Retinal pigment epithelial cell (primary cell): Measurements from ENCODE around the gene FYTTD1.

Experiments
- DNase-seq: peaks from one replicate; pipeline ENCODE4 v3.0.0-alpha.2; 2010; ENCODE audit warnings: low read depth
- H3K4me3 ChIP-seq: 2 replicates; pipeline ENCODE4 v1.5.1; 2011; ENCODE audit warnings: mild to moderate bottlenecking, low read length, control low read depth, moderate library complexity
- TF ChIP-seq, protein P1 (sequence below): conservative IDR thresholded peaks from 2 replicates; pipeline ENCODE4 v1.5.1; 2011; ENCODE audit warnings: low read depth, low read length, control low read depth, inconsistent platforms

Gene FYTTD1

DNA sequence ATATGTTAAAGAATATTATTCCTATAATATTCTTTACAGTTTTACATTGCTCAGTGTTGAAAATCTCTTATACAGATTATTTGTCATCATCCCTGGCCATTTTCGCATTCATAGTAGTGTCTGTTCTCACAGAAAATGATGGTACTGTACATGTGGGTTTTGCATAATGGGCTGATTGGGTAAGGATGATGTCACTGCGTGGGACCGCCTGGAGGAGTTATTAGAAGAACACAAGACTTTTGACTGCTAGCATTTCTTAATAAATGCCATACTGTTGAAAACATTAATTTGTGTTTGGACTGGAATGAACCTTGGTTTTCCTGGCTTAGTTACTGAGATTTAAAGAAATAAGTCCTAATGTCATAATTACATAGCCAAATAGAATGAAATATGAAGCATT lies 61.7 kb downstream of the FYTTD1 start:
- TF ChIP-seq, protein P1, sequence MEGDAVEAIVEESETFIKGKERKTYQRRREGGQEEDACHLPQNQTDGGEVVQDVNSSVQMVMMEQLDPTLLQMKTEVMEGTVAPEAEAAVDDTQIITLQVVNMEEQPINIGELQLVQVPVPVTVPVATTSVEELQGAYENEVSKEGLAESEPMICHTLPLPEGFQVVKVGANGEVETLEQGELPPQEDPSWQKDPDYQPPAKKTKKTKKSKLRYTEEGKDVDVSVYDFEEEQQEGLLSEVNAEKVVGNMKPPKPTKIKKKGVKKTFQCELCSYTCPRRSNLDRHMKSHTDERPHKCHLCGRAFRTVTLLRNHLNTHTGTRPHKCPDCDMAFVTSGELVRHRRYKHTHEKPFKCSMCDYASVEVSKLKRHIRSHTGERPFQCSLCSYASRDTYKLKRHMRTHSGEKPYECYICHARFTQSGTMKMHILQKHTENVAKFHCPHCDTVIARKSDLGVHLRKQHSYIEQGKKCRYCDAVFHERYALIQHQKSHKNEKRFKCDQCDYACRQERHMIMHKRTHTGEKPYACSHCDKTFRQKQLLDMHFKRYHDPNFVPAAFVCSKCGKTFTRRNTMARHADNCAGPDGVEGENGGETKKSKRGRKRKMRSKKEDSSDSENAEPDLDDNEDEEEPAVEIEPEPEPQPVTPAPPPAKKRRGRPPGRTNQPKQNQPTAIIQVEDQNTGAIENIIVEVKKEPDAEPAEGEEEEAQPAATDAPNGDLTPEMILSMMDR = no peak
- DNase-seq = no peak
- H3K4me3 ChIP-seq = no peak overlapping the region

DNA sequence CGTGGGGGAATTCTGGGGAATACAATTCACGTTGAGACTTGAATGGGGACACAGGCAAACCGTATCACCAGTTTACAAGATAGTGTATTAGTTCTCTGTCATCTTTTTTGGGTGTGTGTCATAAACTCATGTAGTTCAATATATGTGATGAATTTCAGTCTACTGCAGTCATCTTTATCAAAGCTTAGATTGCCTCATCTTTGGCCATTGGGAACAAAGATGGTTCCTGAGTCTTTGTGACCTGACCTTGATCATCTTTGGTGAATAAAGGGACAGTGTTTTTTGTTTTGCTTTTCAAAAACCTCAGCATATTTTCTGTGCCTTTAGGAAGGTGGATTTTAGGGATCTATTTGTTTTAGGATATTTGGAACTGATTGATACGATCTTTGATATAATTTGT lies 64.7 kb downstream of the FYTTD1 start:
- TF ChIP-seq, protein P1 = no peak
- DNase-seq = no peak
- no peak overlapping the region for H3K4me3 ChIP-seq

DNA sequence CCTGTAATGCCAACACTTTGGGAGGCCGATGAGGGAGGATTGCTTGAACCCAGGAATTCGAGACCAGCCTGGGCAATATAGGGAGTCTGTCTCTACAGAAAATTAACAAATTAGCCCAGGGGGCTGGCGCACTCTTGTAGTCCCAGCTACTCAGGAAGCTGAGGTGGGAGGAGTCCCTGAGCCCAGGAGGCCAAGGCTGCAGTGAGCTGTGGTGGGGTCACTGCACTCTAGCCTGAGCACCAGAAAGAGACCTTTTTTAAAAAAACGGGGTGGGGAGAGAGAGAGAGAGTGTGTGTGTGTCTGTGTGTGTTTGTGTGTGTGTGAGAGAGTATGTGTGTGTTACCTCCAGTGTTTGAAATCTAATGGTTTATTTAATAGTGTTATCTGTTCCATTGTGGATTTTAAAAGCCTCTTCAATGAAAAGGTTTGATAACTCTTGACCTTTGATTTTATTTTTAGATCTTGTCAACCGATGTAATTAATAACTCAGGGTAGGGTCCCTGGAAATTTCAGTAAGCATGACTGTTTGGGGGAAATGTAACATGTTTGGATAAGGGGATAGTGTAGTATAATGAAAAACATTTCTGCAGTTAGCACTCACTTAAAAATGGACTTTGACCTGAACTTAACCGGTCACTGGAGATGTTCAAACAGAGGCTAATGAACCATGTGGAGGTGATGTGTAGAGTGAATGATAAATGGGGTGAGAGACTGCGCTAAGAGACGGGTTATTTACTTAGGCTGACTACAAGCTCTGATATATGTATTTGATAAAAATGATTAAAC lies 71.1 kb downstream of the FYTTD1 start:
- TF ChIP-seq, protein P1 = no peak
- no peak overlapping the region for H3K4me3 ChIP-seq
- no peak for DNase-seq

DNA sequence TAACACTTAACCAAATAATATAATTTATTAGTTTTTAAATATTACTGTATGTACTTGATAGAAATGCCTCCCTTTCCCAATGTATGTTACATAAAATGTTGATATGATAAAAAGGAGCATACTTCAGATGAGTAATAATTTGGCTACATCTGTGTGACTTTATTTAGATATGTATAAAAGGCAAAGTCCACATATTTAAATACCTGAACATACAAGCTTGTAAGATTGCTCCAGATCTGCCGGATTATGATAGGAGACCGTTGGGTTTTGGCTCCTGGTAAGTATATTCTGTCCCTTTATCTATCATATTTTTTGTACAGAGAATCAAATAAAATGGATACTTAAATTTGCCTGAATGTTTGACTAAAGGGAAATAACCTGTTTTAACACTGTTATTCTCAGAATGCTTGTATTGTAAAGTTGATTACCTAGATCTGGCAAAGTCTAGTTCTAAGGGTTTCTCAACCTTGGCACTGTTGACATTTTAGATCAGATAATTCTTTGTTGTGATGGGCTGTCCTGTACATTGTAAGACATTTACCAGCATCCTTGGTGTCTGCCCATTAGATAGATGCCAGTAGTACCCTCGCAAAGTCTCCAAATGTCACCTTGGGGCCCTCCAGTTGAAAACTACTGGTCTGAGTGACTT lies 79.8 kb downstream of the FYTTD1 start:
- H3K4me3 ChIP-seq = no peak overlapping the region
- DNase-seq = no peak
- TF ChIP-seq, protein P1 = no peak

DNA sequence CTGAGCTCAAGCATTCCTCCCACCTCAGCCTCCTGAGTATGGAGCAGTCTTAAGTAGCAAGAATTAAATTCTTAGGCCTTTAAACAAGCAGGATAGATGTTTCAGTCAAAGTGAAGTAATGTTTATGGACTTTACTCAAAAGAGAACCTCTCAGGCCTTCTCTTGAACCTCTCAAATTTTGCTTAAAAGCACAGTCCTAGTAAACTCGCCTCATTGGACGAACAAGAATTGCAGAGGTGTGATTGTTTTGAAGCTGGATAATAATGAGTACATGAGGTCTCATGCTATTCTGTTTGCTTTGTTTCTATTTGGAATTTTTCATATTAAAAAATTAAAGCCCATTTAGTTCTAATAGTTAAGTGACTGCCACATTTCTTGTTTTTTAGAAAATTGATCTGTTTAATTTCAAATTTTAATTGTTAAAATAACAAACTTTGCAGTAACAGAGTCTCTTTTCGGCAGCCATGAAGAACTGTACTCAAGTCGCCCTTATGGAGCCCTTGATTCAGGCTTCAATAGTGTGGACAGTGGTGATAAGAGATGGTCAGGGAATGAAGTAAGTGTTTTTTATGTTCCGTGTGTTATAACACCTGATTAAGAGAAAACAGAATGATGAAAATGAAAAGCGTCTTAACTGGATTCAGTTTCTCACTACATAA lies 80.8 kb downstream of the FYTTD1 start:
- H3K4me3 ChIP-seq = no peak overlapping the region
- DNase-seq = no peak
- TF ChIP-seq, protein P1 = no peak

DNA sequence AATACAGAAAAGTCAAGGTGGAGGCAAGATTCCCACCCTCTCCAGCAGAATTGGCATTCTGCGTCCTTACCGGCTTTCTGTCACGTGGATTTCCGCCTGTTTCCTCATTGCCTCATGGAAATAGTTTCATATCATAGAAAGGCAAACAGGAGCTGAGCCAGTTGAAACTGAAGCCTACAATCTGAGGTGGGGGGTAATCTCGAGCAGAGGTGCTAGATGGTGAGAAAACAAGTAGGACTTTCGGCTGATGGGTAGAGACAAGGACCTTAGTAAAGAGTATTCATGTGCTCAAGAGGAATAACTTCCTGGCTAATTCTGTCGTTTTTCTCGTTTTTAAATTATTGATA lies 81.3 kb downstream of the FYTTD1 start:
- no peak overlapping the region for H3K4me3 ChIP-seq
- TF ChIP-seq, protein P1 = no peak
- DNase-seq = no peak
